Astrocyte (in vitro differentiated cells and primary cell): Measurements from ENCODE around the gene ANKRD36. TPM values are rescaled to one million over a fixed set of nuclear protein-coding genes. Genes with fewer than 3 reads are reported as not detected.
"Not testable (repeated sequence)": the region's sequence is repeated elsewhere in the genome, so short reads cannot be mapped to it uniquely, and the experiment has no call there.

ENCODE experiments used
- DNase-seq: peaks from one replicate; pipeline ENCODE4 v3.0.0-alpha.2; 2010; ENCODE audit warnings: low read depth
- FAIRE-seq: peaks from 2 replicates; lab custom pipeline; 2011; peaks lifted over from hg19 to GRCh38; lab: Jason Lieb, UNC
- H2AFZ ChIP-seq: 2 replicates; pipeline ENCODE4 v1.6.0; 2012; ENCODE audit warnings: low read depth, low read length, inconsistent platforms
- H3K27ac ChIP-seq: 2 replicates; pipeline ENCODE4 v1.5.1; 2011; ENCODE audit warnings: low read depth, low read length, inconsistent platforms
- H3K27me3 ChIP-seq: 2 replicates; pipeline ENCODE4 v1.6.0; 2011; ENCODE audit warnings: low read length, inconsistent platforms; ENCODE audit not compliant: insufficient read depth
- H3K36me3 ChIP-seq: 2 replicates; pipeline ENCODE4 v1.5.1; 2011; ENCODE audit warnings: low read length, inconsistent platforms; ENCODE audit not compliant: insufficient read depth
- H3K4me1 ChIP-seq: 2 replicates; pipeline ENCODE4 v1.5.1; 2011; ENCODE audit warnings: low read length, inconsistent platforms; ENCODE audit not compliant: insufficient read depth
- H3K4me2 ChIP-seq: 2 replicates; pipeline ENCODE4 v1.6.0; 2012; ENCODE audit warnings: low read length, inconsistent platforms
- H3K4me3 ChIP-seq: 2 replicates; pipeline ENCODE4 v1.5.1; 2011; ENCODE audit warnings: low read depth, mild to moderate bottlenecking, low read length, inconsistent platforms; ENCODE audit not compliant: insufficient read depth
- H3K79me2 ChIP-seq: 2 replicates; pipeline ENCODE4 v1.6.0; 2012; ENCODE audit warnings: mild to moderate bottlenecking, low read length, inconsistent platforms; ENCODE audit not compliant: insufficient read depth
- H3K9ac ChIP-seq: 2 replicates; pipeline ENCODE4 v1.6.0; 2012; ENCODE audit warnings: mild to moderate bottlenecking, low read length, inconsistent platforms
- H3K9me3 ChIP-seq: 2 replicates; pipeline ENCODE4 v1.5.1; 2012; ENCODE audit warnings: low read depth, mild to moderate bottlenecking, low read length, inconsistent platforms; ENCODE audit not compliant: insufficient read depth
- H4K20me1 ChIP-seq: 2 replicates; pipeline ENCODE4 v1.6.0; 2012; ENCODE audit warnings: low read length, inconsistent platforms; ENCODE audit not compliant: insufficient read depth
- H3K27ac Mint-ChIP-seq: one replicate; pipeline ENCODE4 v1.8.0; 2021; ENCODE audit warnings: mild to moderate bottlenecking, mixed read lengths; ENCODE audit not compliant: unreplicated experiment
- H3K27me3 Mint-ChIP-seq: one replicate; pipeline ENCODE4 v1.8.0; 2021; ENCODE audit warnings: low read depth, mixed read lengths; ENCODE audit not compliant: unreplicated experiment
- H3K36me3 Mint-ChIP-seq: one replicate; pipeline ENCODE4 v1.8.0; 2021; ENCODE audit warnings: low read depth, mixed read lengths; ENCODE audit not compliant: unreplicated experiment
- H3K4me1 Mint-ChIP-seq: one replicate; pipeline ENCODE4 v1.8.0; 2021; ENCODE audit warnings: low read depth, mixed read lengths; ENCODE audit not compliant: unreplicated experiment
- H3K4me3 Mint-ChIP-seq: one replicate; pipeline ENCODE4 v1.8.0; 2021; ENCODE audit warnings: mild to moderate bottlenecking, moderate library complexity, mixed read lengths; ENCODE audit not compliant: unreplicated experiment
- H3K9me3 Mint-ChIP-seq: one replicate; pipeline ENCODE4 v1.8.0; 2021; ENCODE audit warnings: mild to moderate bottlenecking, mixed read lengths; ENCODE audit not compliant: unreplicated experiment
- total RNA-seq: library from RNA; stranded (reverse); gene quantifications from 2 replicates; pipeline ENCODE4 v1.2.1, GENCODE V29; 2021

The ANKRD36 gene
- total RNA-seq, 1 donor from 2014 or later = 21.5 TPM

GRCh38 chr2:97167938-97168337 is 55.0 kb downstream of the ANKRD36 start:
- H3K27ac ChIP-seq, H3K4me3 Mint-ChIP-seq, H3K4me3 ChIP-seq, H3K9ac ChIP-seq, H3K79me2 ChIP-seq, H4K20me1 ChIP-seq, H3K4me2 ChIP-seq, DNase-seq, H3K36me3 ChIP-seq, H3K4me1 ChIP-seq, H3K4me1 Mint-ChIP-seq, H3K27me3 ChIP-seq, H2AFZ ChIP-seq, H3K9me3 ChIP-seq, H3K27ac Mint-ChIP-seq, H3K27me3 Mint-ChIP-seq: not testable (repeated sequence)
- peaks cover 11% of the 10 kb centered on the region for H3K9me3 Mint-ChIP-seq
- peak; percentile 13 for FAIRE-seq
- H3K36me3 Mint-ChIP-seq = peaks cover 20% of the 10 kb centered on the region

DNA sequence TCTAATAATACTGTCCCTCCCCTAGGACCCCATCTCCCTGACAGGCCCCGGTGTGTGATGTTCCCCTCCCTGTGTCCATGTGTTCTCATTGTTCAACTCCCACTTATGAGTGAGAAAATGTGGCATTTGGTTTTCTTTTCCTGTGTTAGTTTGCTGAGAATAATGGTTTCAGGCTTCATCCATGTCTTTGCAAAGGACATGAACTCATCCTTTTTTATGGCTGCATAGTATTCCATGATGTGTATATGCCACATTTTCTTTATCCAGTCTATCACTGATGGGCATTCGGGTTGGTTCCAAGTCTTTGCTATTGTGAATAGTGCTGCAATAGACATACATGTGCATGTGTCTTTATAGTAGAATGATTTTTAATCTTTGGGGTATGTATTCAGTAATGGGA is 55.6 kb downstream of the ANKRD36 start:
- not testable (repeated sequence) for H3K27ac ChIP-seq, H3K27me3 ChIP-seq, FAIRE-seq, H3K79me2 ChIP-seq, H3K27me3 Mint-ChIP-seq, H3K4me1 ChIP-seq, H3K9ac ChIP-seq, H4K20me1 ChIP-seq, H3K9me3 ChIP-seq, H3K4me3 Mint-ChIP-seq, H3K4me2 ChIP-seq, H2AFZ ChIP-seq, H3K27ac Mint-ChIP-seq, H3K36me3 ChIP-seq, H3K4me3 ChIP-seq, H3K4me1 Mint-ChIP-seq, DNase-seq
- H3K36me3 Mint-ChIP-seq = peaks cover 20% of the 10 kb centered on the region
- H3K9me3 Mint-ChIP-seq = peaks cover 11% of the 10 kb centered on the region

- H3K4me1 Mint-ChIP-seq, H3K27ac ChIP-seq, H3K27me3 ChIP-seq, FAIRE-seq, H3K27me3 Mint-ChIP-seq, H3K4me1 ChIP-seq, H3K4me2 ChIP-seq, H4K20me1 ChIP-seq, H3K27ac Mint-ChIP-seq, H2AFZ ChIP-seq, H3K9ac ChIP-seq, H3K36me3 Mint-ChIP-seq, H3K4me3 ChIP-seq, H3K9me3 Mint-ChIP-seq, H3K4me3 Mint-ChIP-seq, H3K79me2 ChIP-seq, H3K9me3 ChIP-seq, H3K36me3 ChIP-seq: not testable (repeated sequence)
- peak; percentile 68 for DNase-seq
These were observed 67.4 kb downstream of the ANKRD36 start for GRCh38 chr2:97180391-97180790.

GRCh38 chr2:97195349-97195748 is 82.4 kb downstream of the ANKRD36 start:
- peaks cover 18% of the 10 kb centered on the region for H3K36me3 Mint-ChIP-seq
- not testable (repeated sequence) for H3K4me1 Mint-ChIP-seq, H3K9me3 ChIP-seq, H3K27ac Mint-ChIP-seq, H3K27me3 ChIP-seq, H3K9ac ChIP-seq, H4K20me1 ChIP-seq, H3K4me1 ChIP-seq, H3K9me3 Mint-ChIP-seq, H3K4me3 Mint-ChIP-seq, H2AFZ ChIP-seq, H3K4me3 ChIP-seq, FAIRE-seq, H3K27ac ChIP-seq, H3K79me2 ChIP-seq, H3K4me2 ChIP-seq, H3K36me3 ChIP-seq, H3K27me3 Mint-ChIP-seq
- DNase-seq = peak; percentile 76

DNA sequence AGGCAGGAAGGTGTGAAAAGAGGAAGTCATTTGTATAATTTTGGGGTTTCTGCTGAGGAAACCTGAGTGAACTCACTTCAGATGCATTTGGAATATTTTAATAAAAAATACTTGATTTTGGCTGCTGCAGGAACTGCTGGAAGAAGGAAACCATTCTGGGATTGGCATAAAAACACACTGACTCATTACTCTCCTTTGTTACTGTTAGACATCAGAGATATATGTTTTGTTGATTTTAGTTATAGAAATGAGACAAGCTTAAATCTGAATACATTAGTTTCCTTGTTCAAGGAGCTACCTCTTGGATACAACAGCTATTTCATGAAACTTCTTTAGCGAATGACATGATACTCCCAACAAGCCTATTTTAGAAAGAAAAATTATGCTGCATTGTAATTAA is 84.3 kb downstream of the ANKRD36 start:
- H2AFZ ChIP-seq, H3K36me3 Mint-ChIP-seq, H3K36me3 ChIP-seq, H3K27me3 ChIP-seq, H3K79me2 ChIP-seq, H3K4me1 Mint-ChIP-seq, H3K4me1 ChIP-seq, H3K4me3 ChIP-seq, H3K9me3 Mint-ChIP-seq, H3K27me3 Mint-ChIP-seq, H3K27ac Mint-ChIP-seq, FAIRE-seq, H3K27ac ChIP-seq, H3K4me3 Mint-ChIP-seq, H4K20me1 ChIP-seq, H3K9me3 ChIP-seq, H3K9ac ChIP-seq: not testable (repeated sequence)
- H3K4me2 ChIP-seq = peak overlapping the region; percentile 3
- peak; percentile 48 for DNase-seq

DNA sequence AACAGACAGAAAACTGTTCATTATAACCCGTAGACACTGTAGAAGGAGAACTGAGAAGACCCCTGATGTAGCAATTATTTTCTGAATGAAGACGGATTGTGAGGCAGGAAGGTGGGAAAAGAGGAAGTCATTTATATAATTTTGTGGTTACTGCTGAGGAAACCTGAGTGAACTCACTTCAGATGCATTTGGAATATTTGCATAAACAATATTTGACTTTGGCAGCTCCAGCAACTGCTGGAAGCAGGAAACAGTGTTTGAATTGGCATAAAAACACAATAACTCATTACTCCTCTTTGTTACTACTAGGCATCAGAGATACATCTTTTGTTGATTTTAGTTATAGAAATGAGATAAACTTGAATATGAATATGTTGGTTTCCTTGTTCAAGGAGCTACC is 87.9 kb downstream of the ANKRD36 start:
- DNase-seq = peak; percentile 38
- not testable (repeated sequence) for H3K79me2 ChIP-seq, H3K27ac ChIP-seq, H3K4me3 ChIP-seq, H3K27me3 Mint-ChIP-seq, H3K4me3 Mint-ChIP-seq, H3K9me3 ChIP-seq, H3K36me3 ChIP-seq, H3K9me3 Mint-ChIP-seq, FAIRE-seq, H3K27ac Mint-ChIP-seq, H3K36me3 Mint-ChIP-seq, H3K4me1 Mint-ChIP-seq, H3K4me1 ChIP-seq, H4K20me1 ChIP-seq, H3K9ac ChIP-seq, H2AFZ ChIP-seq, H3K27me3 ChIP-seq
- peak overlapping the region; percentile 13 for H3K4me2 ChIP-seq
